Transverse colon (tissue), 4 donors: Measurements from ENCODE around the gene AR. TPM values are rescaled to one million over a fixed set of nuclear protein-coding genes. Genes with fewer than 3 reads are reported as not detected.

Experiments used
- DNase-seq: peaks from one replicate; pipeline ENCODE4 v3.0.0-alpha.2; 2019
- H3K27ac ChIP-seq, 4 donors: fragments of 200-600 bp; sonication (generic); 2 replicates each; pipeline ENCODE4 v1.5.1; 2016 to 2018; ENCODE audit warnings: inconsistent platforms in 4 of 4
- H3K27me3 ChIP-seq: fragments of 200-600 bp; sonication (generic); 2 replicates; pipeline ENCODE4 v1.5.1; 2017; ENCODE audit warnings: inconsistent platforms
- H3K36me3 ChIP-seq, 4 donors: fragments of 200-600 bp; sonication (generic); 2 replicates each; pipeline ENCODE4 v1.5.1; 2017 to 2019; ENCODE audit warnings: inconsistent platforms in 4 of 4
- H3K4me1 ChIP-seq, 4 donors: fragments of 200-600 bp; sonication (generic); 2 replicates each; pipeline ENCODE4 v1.5.1; 2017 to 2020; ENCODE audit warnings: inconsistent platforms in 4 of 4
- H3K4me3 ChIP-seq, 4 donors: fragments of 200-600 bp; sonication (generic); 1 replicate in 1 of 4; 2 replicates in 3 of 4; pipeline versions ENCODE4 v1.5.1 to v1.6.1; 2017 to 2019; ENCODE audit warnings: inconsistent platforms in 4 of 4
- H3K9me3 ChIP-seq, 2 donors: fragments of 200-600 bp; sonication (generic); 2 replicates each; pipeline ENCODE4 v1.5.1; 2017 to 2019; ENCODE audit warnings: inconsistent platforms in 2 of 2
- CTCF ChIP-seq, 5 experiments: fragments of 200-600 bp in 3 of 5; fragments of 450-650 bp in 2 of 5; sonication (generic) in 3 of 5; IDR thresholded peaks; 1 replicate in 2 of 5; 2 replicates in 3 of 5; pipeline ENCODE4 v1.5.1; 2016 to 2017; ENCODE audit warnings: antibody characterized with exemption in 5 of 5, inconsistent platforms in 3 of 5, mild to moderate bottlenecking in 2 of 5, moderate library complexity in 1 of 5
- EP300 ChIP-seq: sonication (generic); formaldehyde crosslinking; IDR thresholded peaks from one replicate; pipeline ENCODE4 v1.6.1; 2017; ENCODE audit warnings: antibody characterized with exemption, low read depth
- POLR2A ChIP-seq: fragments of 450-650 bp; IDR thresholded peaks from one replicate; pipeline ENCODE4 v1.6.1; 2016; ENCODE audit warnings: antibody characterized with exemption, mild to moderate bottlenecking, moderate library complexity
- POLR2AphosphoS5 ChIP-seq, 3 donors: sonication (generic); formaldehyde crosslinking; IDR thresholded peaks; one replicate each; pipeline ENCODE4 v1.6.1; 2016; ENCODE audit warnings: antibody characterized with exemption in 3 of 3
- WGBS, 2 donors: methylation state at CpG; one replicate each; pipeline ENCODE4 v1.1.5; 2018; ENCODE audit warnings: low coverage in 1 of 2; 5-methylcytosine and 5-hydroxymethylcytosine counted together
- in situ Hi-C, 4 donors: fragments of 200-750 bp; cut with MboI; loops; one replicate each; pipeline versions ENCODE4 v1.15.0 to v1.15.1; 2017; ENCODE audit warnings: low sequenced_read_pairs in 3 of 4, low pct_ligation_motif_present in 1 of 4, low pct_unique_long_range_greater_than_20kb in 1 of 4
- intact Hi-C: fragments of 100-400 bp; cut with DNase I; formaldehyde crosslinking; loops from one replicate; pipeline ENCODE4 v1.15.1; 2023; ENCODE audit warnings: low total_unique reads
- total RNA-seq, 4 donors: library from RNA; depleted of rRNA; stranded (reverse); fragments of >200 nt; gene quantifications; one replicate each; pipeline ENCODE4 v1.1.0, GENCODE V29; 2016

The AR gene
- total RNA-seq, 4 donors from 2014 or later: 1.1 to 2.4 (median 2.0) TPM

DNA sequence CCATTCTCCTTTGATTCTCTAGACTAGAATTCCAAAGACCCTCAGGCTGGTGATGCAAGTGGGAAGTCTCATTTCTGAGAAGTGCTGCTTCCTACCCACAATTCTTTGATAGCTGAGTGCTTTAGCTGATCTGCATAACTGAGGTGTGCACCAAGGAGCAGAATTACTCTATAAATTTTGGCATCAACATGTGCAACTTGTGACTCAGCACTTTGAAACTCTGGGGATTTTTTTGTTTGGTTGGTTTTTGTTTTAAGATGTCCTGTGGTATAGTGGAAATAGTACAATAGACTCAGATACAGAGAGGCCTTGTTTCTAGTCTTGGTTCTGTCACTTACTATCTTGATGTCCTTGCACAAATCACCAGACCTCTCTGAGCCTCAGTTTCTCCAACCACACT is 148.4 kb downstream of the AR start:
- Histone ChIP-seq H3K4me3 (no peak overlapping the region), H3K27ac (no peak overlapping the region), H3K4me1 (no peaks in the 10 kb centered on the region), H3K27me3 (no peaks in the 10 kb centered on the region), H3K9me3 (no peaks in the 10 kb centered on the region), H3K36me3 (no peaks in the 10 kb centered on the region)
- TF ChIP-seq CTCF (IDR thresholded peaks at IDR 0.05): no peak
- no peak for TF ChIP-seq POLR2A
- TF ChIP-seq POLR2AphosphoS5 (IDR thresholded peaks at IDR 0.05): no peak
- TF ChIP-seq EP300: no peak
- intact Hi-C loops: no loop called here
- no peak for DNase-seq
- in situ Hi-C loops: no loop called here

DNA sequence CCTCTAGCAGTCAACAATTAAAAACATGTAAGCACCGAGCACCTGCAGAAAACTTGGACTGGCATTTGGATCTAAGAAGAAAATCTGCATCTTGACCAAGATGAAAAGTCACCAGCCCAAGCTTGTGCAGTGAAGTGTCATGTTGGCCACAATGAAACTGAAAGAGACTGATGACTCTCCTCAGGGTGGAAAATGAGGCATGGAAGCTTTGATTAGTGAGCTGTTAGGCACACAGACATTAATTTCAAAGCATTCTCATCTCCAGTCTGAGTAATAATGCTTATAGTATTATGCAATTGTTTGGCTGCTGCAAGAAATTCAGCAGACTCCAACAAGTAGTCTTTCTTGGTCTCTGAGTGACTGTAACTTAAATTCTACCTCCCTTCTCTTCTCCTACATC is 150.1 kb downstream of the AR start:
- no peak overlapping the region for H3K27ac ChIP-seq
- H3K36me3 ChIP-seq: no peaks in the 10 kb centered on the region
- H3K4me1 ChIP-seq: no peaks in the 10 kb centered on the region
- no peak for DNase-seq
- TF ChIP-seq POLR2AphosphoS5 (IDR thresholded peaks at IDR 0.05): no peak
- no peak for TF ChIP-seq POLR2A
- TF ChIP-seq EP300: no peak
- no peak for TF ChIP-seq CTCF (IDR thresholded peaks at IDR 0.05)
- 63 to 71% methylated on average over 1 of the region's 1 CpG for WGBS, 2 donors
- intact Hi-C loops (no loop called here), in situ Hi-C loops (no loop called here)
- no peak overlapping the region for H3K4me3 ChIP-seq
- H3K9me3 ChIP-seq: no peaks in the 10 kb centered on the region
- H3K27me3 ChIP-seq: no peaks in the 10 kb centered on the region

DNA sequence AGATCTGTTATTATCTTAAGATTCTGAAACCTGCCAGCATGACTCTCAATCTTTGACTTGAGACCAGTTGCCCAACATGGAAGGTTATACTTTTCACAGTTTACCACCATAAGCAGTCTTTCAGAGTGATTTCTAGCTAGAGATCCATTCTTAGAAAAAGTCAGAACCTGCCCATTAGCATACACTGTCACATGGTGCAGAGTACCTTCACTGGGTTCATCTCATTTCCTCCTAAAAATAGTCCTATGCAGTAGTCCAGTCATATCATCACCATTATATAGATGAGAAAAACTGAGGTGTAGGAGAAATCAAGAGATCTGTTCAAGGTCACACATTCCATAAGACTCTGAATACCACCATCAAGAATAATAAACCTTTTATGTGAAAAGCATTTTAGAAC is 153.6 kb downstream of the AR start:
- in situ Hi-C loops (no loop called here), intact Hi-C loops (no loop called here)
- TF ChIP-seq POLR2A (no peak), CTCF (IDR thresholded peaks at IDR 0.05) (no peak), POLR2AphosphoS5 (IDR thresholded peaks at IDR 0.05) (no peak), EP300 (no peak)
- Histone ChIP-seq H3K27ac (no peak overlapping the region), H3K9me3 (no peaks in the 10 kb centered on the region), H3K4me1 (no peaks in the 10 kb centered on the region), H3K4me3 (no peak overlapping the region), H3K36me3 (no peaks in the 10 kb centered on the region), H3K27me3 (no peaks in the 10 kb centered on the region)
- DNase-seq: no peak

DNA sequence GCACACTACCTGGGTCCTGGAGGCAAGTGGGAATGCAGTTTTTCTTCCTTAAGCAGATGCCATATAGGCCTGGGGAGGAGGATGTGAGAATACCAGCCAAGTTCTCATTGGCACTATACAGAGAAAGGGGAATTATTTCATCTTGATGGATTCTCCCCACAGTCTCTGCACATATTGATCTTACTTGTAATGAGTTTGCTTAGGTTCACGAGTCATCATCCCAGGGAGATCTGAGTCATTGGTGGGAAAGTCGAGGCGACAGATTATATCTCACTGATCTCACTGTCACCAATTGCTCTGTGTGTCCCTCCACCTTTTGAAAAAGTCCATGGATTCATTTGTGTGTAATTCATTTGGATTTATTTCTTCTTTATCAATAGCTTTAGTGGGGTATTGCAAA is 156.8 kb downstream of the AR start:
- intact Hi-C loops: no loop called here

More for the DNA sequence above, 156.8 kb downstream of the AR start:
- H3K9me3 ChIP-seq: no peaks in the 10 kb centered on the region
- H3K4me1 ChIP-seq: no peaks in the 10 kb centered on the region
- H3K4me3 ChIP-seq: no peak overlapping the region
- H3K27ac ChIP-seq: no peak overlapping the region
- 80% methylated on average over 1 to 3 of the region's 3 CpGs for WGBS, 2 donors
- TF ChIP-seq POLR2AphosphoS5 (IDR thresholded peaks at IDR 0.05): no peak
- TF ChIP-seq POLR2A: no peak
- no peak for TF ChIP-seq EP300
- no peak for TF ChIP-seq CTCF (IDR thresholded peaks at IDR 0.05)
- H3K27me3 ChIP-seq: no peaks in the 10 kb centered on the region
- no peak for DNase-seq
- in situ Hi-C loops: no loop called here
- H3K36me3 ChIP-seq: no peaks in the 10 kb centered on the region
